Sciatic nerve (tissue), 2 donors: Measurements from ENCODE around the gene MTIF2. TPM values are rescaled to one million over a fixed set of nuclear protein-coding genes. Genes with fewer than 3 reads are reported as not detected.
A peak's percentile ranks its signal among the peaks of the same experiment; 100 is the strongest.
"Not testable (repeated sequence)": the region's sequence is repeated elsewhere in the genome, so short reads cannot be mapped to it uniquely, and the experiment has no call there.

Experiments
- ATAC-seq: fragments of 200-7000 bp; cut with Tn5 transposase; one replicate; pipeline ENCODE4 v1.9.1; 2020; ENCODE audit warnings: mild to moderate bottlenecking, moderate library complexity
- DNase-seq: peaks from one replicate; pipeline ENCODE4 v3.0.0-alpha.2; 2020; ENCODE audit warnings: low spot score
- intact Hi-C: fragments of 100-400 bp; cut with DNase I; formaldehyde crosslinking; loops from one replicate; pipeline ENCODE4 v1.14.2; 2022
- total RNA-seq: library from RNA; stranded (reverse); fragmentation: NEBNext Ultra II Directional; extraction: Animal tissue kit (Norgen Biotek cat#: 25700); gene quantifications from one replicate; pipeline ENCODE4 v1.2.1, GENCODE V29; 2021
- donor health status: DM: no; HTN: no; CAD: no.
- donor health status: DM: no; HTN: no; CAD: no.

The MTIF2 gene
- total RNA-seq, 1 donor from 2014 or later = 18.2 TPM

- intact Hi-C loops = no loop called here
- ATAC-seq = no peak
- no peak for DNase-seq
These were observed 16.2 kb downstream of the MTIF2 start for GRCh38 chr2:55252832-55253231.

- intact Hi-C loops = no loop called here
- ATAC-seq (no peak), DNase-seq (no peak)
These were observed 22.0 kb downstream of the MTIF2 start for GRCh38 chr2:55247025-55247424.

- ATAC-seq (no peak), DNase-seq (no peak)
- intact Hi-C loops = no loop called here
These were observed 23.6 kb downstream of the MTIF2 start for GRCh38 chr2:55245411-55245810.

GRCh38 chr2:55242617-55243016 is 26.4 kb downstream of the MTIF2 start:
- intact Hi-C loops = no loop called here
- no peak for DNase-seq
- no peak for ATAC-seq

- intact Hi-C loops, ATAC-seq, DNase-seq: not testable (repeated sequence)
These were observed 27.4 kb downstream of the MTIF2 start for GRCh38 chr2:55241582-55241981.

- ATAC-seq = no peak
- DNase-seq = no peak
- intact Hi-C loops = no loop called here
These were observed 29.3 kb downstream of the MTIF2 start for GRCh38 chr2:55239656-55240222.

- no peak for DNase-seq
- intact Hi-C loops = no loop called here
- ATAC-seq = no peak
These were observed 32.0 kb downstream of the MTIF2 start for GRCh38 chr2:55236992-55237543.

GRCh38 chr2:55235724-55236538 is 33.1 kb downstream of the MTIF2 start:
- intact Hi-C loops = no loop called here
- no peak for ATAC-seq
- DNase-seq = no peak

GRCh38 chr2:55233658-55233940 is 35.4 kb downstream of the MTIF2 start:
- ATAC-seq (no peak), DNase-seq (no peak)
- intact Hi-C loops = no loop called here

- ATAC-seq (peak; percentile 37), DNase-seq (peak; percentile 67)
- intact Hi-C loops = no loop called here
These were observed 36.0 kb downstream of the MTIF2 start for GRCh38 chr2:55232863-55233657.

GRCh38 chr2:55232084-55232862 is 36.8 kb downstream of the MTIF2 start, which contains the start of the genes CLHC1 and RPS27A:
TSS of gene CLHC1 (minus strand) at chr2:55232293. CDS start at chr2:55222411, 9,882 bp downstream.
TSS of gene RPS27A (plus strand) at chr2:55232688. CDS start at chr2:55232825, 137 bp downstream.
- ATAC-seq (peak; percentile 98), DNase-seq (peak; percentile 94)
- intact Hi-C loops = no loop called here

GRCh38 chr2:55231546-55232083 is 37.4 kb downstream of the MTIF2 start:
- intact Hi-C loops = no loop called here
- DNase-seq (no peak), ATAC-seq (peak; percentile 11)

- intact Hi-C loops = no loop called here
- ATAC-seq = no peak
- no peak for DNase-seq
These were observed 38.5 kb downstream of the MTIF2 start for GRCh38 chr2:55230551-55230950.

- ATAC-seq = no peak
- no peak for DNase-seq
- intact Hi-C loops = no loop called here
These were observed 39.8 kb downstream of the MTIF2 start for GRCh38 chr2:55229221-55229620.

- ATAC-seq (no peak), DNase-seq (no peak)
- intact Hi-C loops = no loop called here
These were observed 40.8 kb downstream of the MTIF2 start for GRCh38 chr2:55228226-55228563.

- not testable (repeated sequence) for ATAC-seq
These were observed 41.4 kb downstream of the MTIF2 start for GRCh38 chr2:55227437-55228225.

GRCh38 chr2:55225481-55226020 is 43.5 kb downstream of the MTIF2 start:
- intact Hi-C loops = no loop called here
- ATAC-seq = no peak
- no peak for DNase-seq

More at GRCh38 chr2:55227437-55228225, 41.4 kb downstream of the MTIF2 start:
- DNase-seq, intact Hi-C loops: not testable (repeated sequence)
